GM18873 (cell line): ENCODE measurements around the gene RAB4B.
A peak's percentile ranks its signal among the peaks of the same experiment; 100 is the strongest.
"Not testable (repeated sequence)": the region's sequence is repeated elsewhere in the genome, so short reads cannot be mapped to it uniquely, and the experiment has no call there.

Experiments
- ATAC-seq: cut with Tn5 transposase; IDR thresholded peaks from one replicate; pipeline ENCODE4 v1.9.1; 2021; ENCODE audit warnings: mild to moderate bottlenecking, moderate library complexity, moderate number of reproducible peaks; ENCODE audit not compliant: unreplicated experiment, low FRiP score

RAB4B gene

GRCh38 chr19:40776932-40777644, 959 bp upstream of the RAB4B start:
- ATAC-seq = peak; percentile 65

DNA sequence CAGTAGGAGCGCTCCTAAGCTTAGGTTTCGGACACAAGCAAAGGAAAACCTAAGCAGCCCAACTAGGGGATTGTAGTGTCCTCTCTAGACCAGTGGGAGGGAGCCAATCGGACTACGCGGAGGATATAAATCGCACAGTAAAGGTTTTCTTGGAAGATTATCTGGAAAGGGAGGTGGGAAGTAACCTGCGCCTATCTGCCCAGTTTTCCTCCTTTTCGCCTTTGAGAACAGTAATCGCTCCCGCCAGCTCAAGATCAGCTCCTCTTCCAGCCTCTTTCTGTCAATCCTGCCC, 456 bp upstream of the RAB4B start:
- no peak for ATAC-seq

DNA sequence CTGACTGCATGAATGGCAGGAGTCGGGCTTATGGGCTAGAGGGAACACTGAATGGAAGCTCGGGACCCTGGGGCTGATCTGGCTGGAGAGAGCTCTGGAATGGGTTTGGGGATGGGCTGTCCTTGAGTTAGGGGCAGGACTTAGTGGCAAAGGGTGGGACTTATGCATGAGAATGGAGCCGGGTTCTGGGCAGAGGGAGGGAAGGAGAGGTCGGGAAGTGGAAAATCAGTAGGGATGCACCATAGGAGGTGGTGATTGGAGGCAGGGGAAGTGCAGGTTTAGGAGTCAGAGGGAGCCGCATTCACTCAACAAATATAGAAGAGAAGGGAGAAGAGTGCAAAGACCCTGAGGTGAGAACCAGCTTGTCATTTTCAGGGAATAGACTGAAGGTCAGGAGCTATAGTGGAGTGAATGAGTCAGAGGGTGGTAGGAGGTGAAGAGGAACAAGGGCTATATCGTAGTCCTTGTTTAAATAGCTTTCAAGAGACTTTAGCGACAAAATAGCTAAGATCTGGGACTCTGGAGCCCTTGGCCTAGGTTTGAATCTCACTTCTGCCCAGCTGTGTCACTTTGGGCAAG, 748 bp downstream of the RAB4B start:
- ATAC-seq = no peak

GRCh38 chr19:40780582-40780981, 2.5 kb downstream of the RAB4B start:
- ATAC-seq = no peak

DNA sequence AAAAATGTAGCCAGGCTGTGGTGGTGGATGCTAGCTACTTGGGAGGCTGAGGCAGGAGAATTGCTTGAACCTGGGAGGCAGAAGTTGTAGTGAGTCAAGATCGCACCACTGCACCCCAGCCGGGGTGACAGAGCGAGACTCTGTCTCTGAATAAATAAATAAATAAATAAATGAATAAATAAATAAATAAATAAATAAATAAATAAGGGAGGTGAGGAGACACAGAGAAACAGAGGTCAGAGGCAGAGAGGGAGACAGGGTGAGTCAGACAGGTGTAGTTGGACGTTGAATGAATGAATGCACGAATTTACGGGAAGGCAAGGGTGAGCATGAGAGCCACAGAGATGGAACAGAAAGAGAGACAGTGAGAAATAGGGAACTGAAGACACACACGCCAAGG, 3.1 kb downstream of the RAB4B start:
- ATAC-seq = no peak

DNA sequence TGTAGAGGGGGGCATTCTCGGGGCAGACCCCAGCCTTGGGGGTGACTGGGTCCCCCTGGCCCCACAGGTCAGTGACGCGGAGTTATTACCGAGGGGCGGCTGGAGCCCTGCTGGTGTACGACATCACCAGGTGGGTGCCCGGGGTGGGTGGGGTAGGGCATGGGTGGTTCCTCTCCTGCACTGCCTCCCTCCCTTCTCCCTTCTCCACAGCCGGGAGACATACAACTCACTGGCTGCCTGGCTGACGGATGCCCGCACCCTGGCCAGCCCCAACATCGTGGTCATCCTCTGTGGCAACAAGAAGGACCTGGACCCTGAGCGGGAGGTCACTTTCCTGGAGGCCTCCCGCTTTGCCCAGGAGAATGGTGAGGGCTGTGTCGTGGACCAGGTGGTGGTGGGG, 5.7 kb downstream of the RAB4B start:
- no peak for ATAC-seq

DNA sequence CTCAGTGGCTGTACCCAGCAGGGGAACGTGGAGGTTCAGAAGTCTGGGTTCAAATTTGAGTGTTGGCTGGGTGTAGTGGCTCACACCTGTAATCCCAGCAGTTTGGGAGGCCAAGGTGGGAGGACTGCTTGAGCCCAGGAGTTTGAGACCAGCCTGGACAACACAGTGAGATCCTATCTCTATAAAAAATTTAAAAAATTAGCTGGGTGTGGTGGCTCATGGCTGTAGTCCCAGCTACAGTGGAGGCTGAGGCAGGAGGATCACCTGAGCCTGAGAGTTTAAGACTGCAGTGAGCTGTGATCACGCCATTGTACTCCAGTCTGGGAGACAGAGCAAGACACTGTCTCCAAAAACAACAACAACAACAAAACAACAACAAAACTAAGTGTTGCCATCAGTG, 6.1 kb downstream of the RAB4B start:
- not testable (repeated sequence) for ATAC-seq

- no peak for ATAC-seq
Observed at GRCh38 chr19:40785526-40785925, 7.5 kb downstream of the RAB4B start.

DNA sequence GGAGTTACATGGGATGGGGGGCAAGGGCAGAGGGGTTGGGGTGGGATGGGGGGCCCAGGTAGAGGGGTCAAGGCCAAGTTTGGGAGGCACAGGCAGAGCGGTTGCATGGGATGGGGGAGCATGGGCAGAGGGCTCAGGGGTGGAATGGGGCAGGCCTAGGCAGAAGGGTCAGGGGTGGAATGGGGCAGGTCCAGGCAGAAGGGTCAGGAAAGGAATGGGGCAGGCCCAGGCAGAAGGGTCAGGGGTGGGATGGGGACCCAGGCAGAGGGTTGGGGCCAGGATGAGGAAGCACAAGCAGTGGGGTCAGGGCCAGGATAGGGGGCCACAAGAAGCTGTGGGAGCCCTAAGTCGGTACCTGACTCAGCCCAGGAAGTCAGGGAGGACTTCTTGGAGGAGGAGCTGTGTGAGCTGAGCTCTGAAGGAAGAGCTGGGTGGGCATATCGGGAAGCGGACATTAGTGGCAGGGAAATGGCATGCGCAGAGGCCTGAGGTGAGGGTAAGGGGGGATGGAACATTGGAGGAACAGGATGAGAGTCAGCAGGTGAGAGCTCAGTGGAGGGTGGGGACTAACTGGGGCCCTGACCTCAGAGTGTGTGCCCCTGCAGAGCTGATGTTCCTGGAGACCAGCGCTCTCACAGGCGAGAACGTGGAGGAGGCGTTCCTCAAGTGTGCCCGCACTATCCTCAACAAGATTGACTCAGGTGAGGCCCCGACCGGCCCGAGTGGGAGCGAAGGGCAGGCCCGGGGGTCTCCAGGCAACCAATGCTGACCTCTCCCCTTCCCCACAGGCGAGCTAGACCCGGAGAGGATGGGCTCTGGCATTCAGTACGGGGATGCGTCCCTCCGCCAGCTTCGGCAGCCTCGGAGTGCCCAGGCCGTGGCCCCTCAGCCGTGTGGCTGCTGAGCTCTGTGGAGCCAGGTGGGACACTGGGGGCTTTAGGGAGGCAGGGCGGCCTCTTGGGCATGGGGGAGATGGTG, 8.3 kb downstream of the RAB4B start:
- ATAC-seq = no peak

- ATAC-seq = no peak
Observed at GRCh38 chr19:40791349-40791748, 13.3 kb downstream of the RAB4B start.

DNA sequence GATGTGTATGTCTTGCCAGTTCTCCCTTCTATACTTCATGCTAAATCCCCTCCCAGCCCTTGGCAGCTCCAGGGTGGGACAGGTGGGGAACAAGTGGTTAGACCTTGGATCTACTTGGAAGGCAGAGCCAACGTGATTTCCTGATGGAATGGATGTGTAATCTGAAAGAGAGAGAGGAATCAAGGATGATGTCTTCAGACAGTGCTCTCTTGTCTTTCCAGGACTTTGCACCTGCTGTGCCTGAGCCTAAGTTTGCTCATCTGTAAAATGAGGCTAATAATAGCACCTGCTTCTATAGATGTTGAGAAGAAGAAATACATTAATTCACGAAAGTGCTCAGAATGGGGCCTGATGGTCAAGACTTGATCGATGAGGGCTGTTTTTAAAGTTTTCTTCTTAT, 13.9 kb downstream of the RAB4B start:
- no peak for ATAC-seq

DNA sequence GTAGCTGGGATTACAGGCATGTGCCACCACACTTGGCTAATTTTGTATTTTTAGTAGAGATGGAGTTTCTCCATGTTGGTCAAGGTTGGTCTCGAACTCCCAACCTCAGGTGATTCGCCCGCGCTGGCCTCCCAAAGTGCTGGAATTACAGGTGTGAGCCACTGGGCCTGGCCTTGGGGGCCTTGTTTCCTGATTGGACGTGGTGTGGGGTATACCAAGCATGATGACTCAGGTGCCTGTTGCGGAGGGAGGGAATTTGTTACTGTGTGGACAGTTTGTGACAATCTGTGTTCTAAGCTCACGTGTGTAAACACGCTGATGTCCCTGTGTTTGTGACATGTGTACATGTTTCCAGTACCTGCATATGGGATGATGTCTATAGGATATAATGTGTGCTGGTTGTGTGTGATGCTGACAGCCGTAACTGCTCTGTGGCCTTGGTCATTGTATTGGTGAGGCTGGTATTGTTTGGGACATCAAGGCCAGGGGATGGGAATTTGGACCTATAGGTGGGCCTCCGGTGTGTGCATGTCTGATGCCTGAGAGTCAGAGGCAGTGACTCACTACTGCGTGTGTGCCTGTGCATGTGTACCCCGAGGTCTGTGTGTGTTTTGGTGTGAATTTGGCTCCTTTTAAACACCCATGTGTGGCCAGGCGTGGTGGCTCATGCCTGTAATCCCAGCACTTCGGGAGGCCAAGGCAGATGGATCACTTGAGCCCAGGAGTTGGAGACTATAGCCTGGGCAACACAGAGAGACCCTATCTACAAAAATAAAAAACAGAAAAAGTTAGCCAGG, 19.3 kb downstream of the RAB4B start:
- ATAC-seq = no peak

GRCh38 chr19:40797963-40798682, 20.1 kb downstream of the RAB4B start:
- ATAC-seq = peak; percentile 17

DNA sequence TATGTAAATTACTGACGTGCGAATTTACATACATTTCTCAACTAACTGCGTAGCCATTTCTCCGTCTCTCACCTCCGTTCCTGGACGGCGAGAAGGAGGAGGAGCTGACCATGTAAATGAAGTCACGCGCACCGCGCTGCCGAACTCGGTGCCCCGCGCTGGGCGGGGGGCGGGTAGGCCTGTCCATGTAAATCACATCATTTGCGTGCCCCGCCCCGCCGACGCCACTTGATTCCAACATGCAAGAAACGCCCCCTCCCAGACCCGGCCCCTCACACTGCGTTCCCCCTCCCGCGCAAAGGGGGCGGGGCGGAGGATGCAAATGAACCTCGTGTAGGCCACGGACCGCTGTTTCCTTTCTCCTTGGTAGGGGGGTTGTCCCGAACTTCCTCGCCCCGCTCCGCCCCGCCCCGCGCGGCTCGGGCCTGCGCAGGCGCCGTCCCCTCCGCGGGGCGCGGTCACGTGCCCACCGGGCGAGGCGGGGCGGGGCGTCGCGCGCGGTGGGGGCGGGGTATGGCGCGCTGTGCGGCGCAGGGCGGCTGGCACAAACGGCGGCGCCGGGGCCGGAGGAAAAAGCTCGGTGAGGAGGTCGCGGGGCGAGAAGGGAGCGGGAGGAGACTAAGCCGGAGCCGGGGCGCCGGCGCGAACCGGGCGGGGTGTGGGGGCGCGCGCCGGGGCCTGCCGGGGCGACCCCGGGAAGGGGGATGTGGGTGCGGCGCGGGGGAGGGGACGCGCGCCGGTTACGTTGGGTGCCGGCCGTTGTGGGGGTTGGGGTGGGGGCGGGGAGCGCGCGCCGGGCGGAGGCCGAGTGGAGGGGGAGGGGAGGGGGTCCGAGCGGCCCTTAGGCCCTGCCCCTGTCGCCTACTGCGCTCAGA, 20.9 kb downstream of the RAB4B start, which contains the start of gene EGLN2:
TSS of gene EGLN2 (plus strand) at position 509 of the 875 bp plus-strand sequence. CDS start 1,382 bp downstream, outside the sequence.
- ATAC-seq = peak; percentile 69

GRCh38 chr19:40799558-40800338, 21.7 kb downstream of the RAB4B start:
- no peak for ATAC-seq

DNA sequence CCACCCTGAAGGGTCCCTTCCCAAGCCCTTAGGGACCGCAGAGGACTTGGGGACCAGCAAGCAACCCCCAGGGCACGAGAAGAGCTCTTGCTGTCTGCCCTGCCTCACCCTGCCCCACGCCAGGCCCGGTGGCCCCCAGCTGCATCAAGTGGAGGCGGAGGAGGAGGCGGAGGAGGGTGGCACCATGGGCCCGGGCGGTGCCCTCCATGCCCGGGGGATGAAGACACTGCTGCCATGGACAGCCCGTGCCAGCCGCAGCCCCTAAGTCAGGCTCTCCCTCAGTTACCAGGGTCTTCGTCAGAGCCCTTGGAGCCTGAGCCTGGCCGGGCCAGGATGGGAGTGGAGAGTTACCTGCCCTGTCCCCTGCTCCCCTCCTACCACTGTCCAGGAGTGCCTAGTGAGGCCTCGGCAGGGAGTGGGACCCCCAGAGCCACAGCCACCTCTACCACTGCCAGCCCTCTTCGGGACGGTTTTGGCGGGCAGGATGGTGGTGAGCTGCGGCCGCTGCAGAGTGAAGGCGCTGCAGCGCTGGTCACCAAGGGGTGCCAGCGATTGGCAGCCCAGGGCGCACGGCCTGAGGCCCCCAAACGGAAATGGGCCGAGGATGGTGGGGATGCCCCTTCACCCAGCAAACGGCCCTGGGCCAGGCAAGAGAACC, 22.4 kb downstream of the RAB4B start:
- ATAC-seq = no peak

GRCh38 chr19:40800997-40801377, 22.9 kb downstream of the RAB4B start:
- no peak for ATAC-seq
